Esophagus squamous epithelium (tissue), 4 donors: Measurements from ENCODE around the gene BRPF3.

Experiments used
- CTCF ChIP-seq, 6 experiments: fragments of 450-650 bp in 4 of 6; fragments of 200-600 bp in 2 of 6; sonication (generic) in 2 of 6; IDR thresholded peaks; one replicate each; pipeline ENCODE4 v1.5.1; 2016 to 2019; ENCODE audit warnings: antibody characterized with exemption in 6 of 6, mild to moderate bottlenecking in 4 of 6, moderate library complexity in 4 of 6
- POLR2A ChIP-seq, 4 donors: fragments of 450-650 bp; IDR thresholded peaks; one replicate each; pipeline ENCODE4 v1.6.1; 2017; ENCODE audit warnings: antibody characterized with exemption in 4 of 4, mild to moderate bottlenecking in 4 of 4, moderate library complexity in 3 of 4

GRCh38 chr6:36219081-36219480 lies 22.5 kb downstream of the BRPF3 start:
- TF ChIP-seq CTCF (IDR thresholded peaks at IDR 0.05), result no peak
- TF ChIP-seq POLR2A (IDR thresholded peaks at IDR 0.05), result no peak
